Activated T-cell treated with anti-CD3 and anti-CD28 coated beads, Interleukin-2, amount 50 U/mL, for 1 hour (primary cell): ENCODE results near the gene AMZ2.
"Not testable (repeated sequence)": the region's sequence is repeated elsewhere in the genome, so short reads cannot be mapped to it uniquely, and the experiment has no call there.

Experiments used
- DNase-seq: peaks from one replicate; pipeline ENCODE4 v3.0.0-alpha.2; 2020

Gene AMZ2

GRCh38 chr17:68247445-68248198 is at the start of gene AMZ2:
Gene AMZ2, plus strand, starts transcription at chr17:68248043. Its CDS starts 2,145 bp downstream, at chr17:68250188.
- DNase-seq: peak; percentile 100

- peak; percentile 64 for DNase-seq
Observed at GRCh38 chr17:68198931-68199836, 48.7 kb upstream of the AMZ2 start.

- DNase-seq: peak; percentile 45
Observed at GRCh38 chr17:68199837-68200688, 47.8 kb upstream of the AMZ2 start.

- DNase-seq: peak; percentile 81
Observed at GRCh38 chr17:68200689-68201417, 47.0 kb upstream of the AMZ2 start.

GRCh38 chr17:68201418-68201771 is 46.4 kb upstream of the AMZ2 start:
- DNase-seq: not testable (repeated sequence)

- not testable (repeated sequence) for DNase-seq
Observed at GRCh38 chr17:68202321-68202720, 45.5 kb upstream of the AMZ2 start.

GRCh38 chr17:68204736-68205135 is 43.1 kb upstream of the AMZ2 start:
- DNase-seq: peak; percentile 30

- peak; percentile 93 for DNase-seq
Observed at GRCh38 chr17:68205251-68205807, 42.5 kb upstream of the AMZ2 start.

GRCh38 chr17:68205808-68206720 is 41.8 kb upstream of the AMZ2 start:
- no peak for DNase-seq

GRCh38 chr17:68207651-68208253 is 40.1 kb upstream of the AMZ2 start:
- no peak for DNase-seq

- not testable (repeated sequence) for DNase-seq
Observed at GRCh38 chr17:68208651-68209050, 39.2 kb upstream of the AMZ2 start.

- DNase-seq: not testable (repeated sequence)
Observed at GRCh38 chr17:68209191-68209900, 38.5 kb upstream of the AMZ2 start.

- no peak for DNase-seq
Observed at GRCh38 chr17:68210570-68211315, 37.1 kb upstream of the AMZ2 start.

GRCh38 chr17:68213428-68214411 is 34.1 kb upstream of the AMZ2 start:
- DNase-seq: not testable (repeated sequence)

- DNase-seq: not testable (repeated sequence)
Observed at GRCh38 chr17:68215453-68215852, 32.4 kb upstream of the AMZ2 start.

GRCh38 chr17:68219429-68219828 is 28.4 kb upstream of the AMZ2 start:
- not testable (repeated sequence) for DNase-seq

- DNase-seq: not testable (repeated sequence)
Observed at GRCh38 chr17:68220186-68220585, 27.7 kb upstream of the AMZ2 start.
